HepG2 (cell line): ENCODE results near the gene TOMM20. TPM values are rescaled to one million over a fixed set of nuclear protein-coding genes. Genes with fewer than 3 reads are reported as not detected.
A peak's percentile ranks its signal among the peaks of the same experiment; 100 is the strongest.

Source experiments
- GZF1 ChIP-seq: sonication (generic); formaldehyde crosslinking; IDR thresholded peaks from 2 replicates; pipeline ENCODE4 v1.5.1; 2020; ENCODE audit warnings: mild to moderate bottlenecking, missing genetic modification reagents
- HDAC1 ChIP-seq: sonication (generic); formaldehyde crosslinking; IDR thresholded peaks from 2 replicates; pipeline ENCODE4 v1.5.1; 2020; ENCODE audit warnings: mild to moderate bottlenecking, missing genetic modification reagents
- HIC2 ChIP-seq: sonication (generic); formaldehyde crosslinking; IDR thresholded peaks from 2 replicates; pipeline ENCODE4 v1.9.0; 2022; ENCODE audit warnings: low read depth, missing genetic modification reagents
- HMGXB4 ChIP-seq, 2 experiments: sonication (generic) in 1 of 2; formaldehyde crosslinking in 1 of 2; IDR thresholded peaks; 2 replicates each; pipeline versions ENCODE4 v1.4.0 to v1.6.1; 2018 to 2020; ENCODE audit warnings: missing genetic modification reagents in 2 of 2, borderline replicate concordance in 1 of 2, low read depth in 1 of 2, mild to moderate bottlenecking in 1 of 2, missing biosample characterization in 1 of 2
- ISL2 ChIP-seq: sonication (generic); formaldehyde crosslinking; IDR thresholded peaks from 2 replicates; pipeline ENCODE4 v1.5.0; 2020; ENCODE audit warnings: missing genetic modification reagents
- PITX1 ChIP-seq: sonication (generic); formaldehyde crosslinking; IDR thresholded peaks from 2 replicates; pipeline ENCODE4 v1.5.1; 2020; ENCODE audit warnings: mild to moderate bottlenecking, missing genetic modification reagents
- POLR2G ChIP-seq: fragments of 200-400 bp; formaldehyde crosslinking; IDR thresholded peaks from 2 replicates; pipeline ENCODE4 v1.6.1; 2018; ENCODE audit warnings: mild to moderate bottlenecking, low read depth, low read length, moderate library complexity
- RARA ChIP-seq: IDR thresholded peaks from 2 replicates; pipeline ENCODE4 v1.6.1; 2016; ENCODE audit warnings: missing genetic modification reagents, missing compliant biosample characterization
- SALL1 ChIP-seq: sonication (generic); formaldehyde crosslinking; IDR thresholded peaks from 2 replicates; pipeline ENCODE4 v1.8.0; 2022; ENCODE audit warnings: mild to moderate bottlenecking, missing genetic modification reagents
- SOX13 ChIP-seq, 3 experiments: fragments of 450-650 bp in 1 of 3; sonication (generic) in 1 of 3; formaldehyde crosslinking in 1 of 3; IDR thresholded peaks in 2 of 3; conservative IDR thresholded peaks in 1 of 3; 2 replicates each; pipeline versions ENCODE4 v1.5.0 to v1.6.1; 2016 to 2020; ENCODE audit warnings: antibody characterized with exemption in 1 of 3, mild to moderate bottlenecking in 1 of 3, missing compliant biosample characterization in 1 of 3, missing genetic modification reagents in 1 of 3, moderate library complexity in 1 of 3
- SRY ChIP-seq: sonication (generic); formaldehyde crosslinking; IDR thresholded peaks from 2 replicates; pipeline ENCODE4 v1.8.0; 2022; ENCODE audit warnings: mild to moderate bottlenecking, missing genetic modification reagents
- TBX2 ChIP-seq: sonication (generic); formaldehyde crosslinking; IDR thresholded peaks from 2 replicates; pipeline ENCODE4 v1.5.0; 2020; ENCODE audit warnings: missing genetic modification reagents, mild to moderate bottlenecking, borderline replicate concordance
- TBX3 ChIP-seq: fragments of 450-650 bp; IDR thresholded peaks from 2 replicates; pipeline ENCODE4 v1.6.1; 2017; ENCODE audit warnings: antibody characterized with exemption, mild to moderate bottlenecking, inconsistent platforms, borderline replicate concordance
- THAP11 ChIP-seq: IDR thresholded peaks from 2 replicates; pipeline ENCODE4 v1.6.1; 2016; ENCODE audit warnings: missing biosample characterization, missing genetic modification reagents
- ZBTB14 ChIP-seq: sonication (generic); formaldehyde crosslinking; IDR thresholded peaks from 2 replicates; pipeline ENCODE4 v1.4.0; 2020; ENCODE audit warnings: missing genetic modification reagents
- ZBTB33 ChIP-seq: sonication (generic); formaldehyde crosslinking; IDR thresholded peaks from 2 replicates; pipeline ENCODE4 v1.4.0; 2020; ENCODE audit warnings: missing genetic modification reagents
- ZBTB7B ChIP-seq: sonication (generic); formaldehyde crosslinking; IDR thresholded peaks from 2 replicates; pipeline ENCODE4 v1.4.0; 2020; ENCODE audit warnings: missing genetic modification reagents
- ZNF12 ChIP-seq: sonication (generic); formaldehyde crosslinking; IDR thresholded peaks from 2 replicates; pipeline ENCODE4 v1.5.0; 2020; ENCODE audit warnings: missing genetic modification reagents
- ZNF501 ChIP-seq: sonication (generic); formaldehyde crosslinking; IDR thresholded peaks from 2 replicates; pipeline ENCODE4 v1.5.1; 2020; ENCODE audit warnings: mild to moderate bottlenecking, moderate library complexity, missing genetic modification reagents
- ZNF543 ChIP-seq: sonication (generic); formaldehyde crosslinking; IDR thresholded peaks from 2 replicates; pipeline ENCODE4 v1.4.0; 2020; ENCODE audit warnings: mild to moderate bottlenecking, missing genetic modification reagents
- ZNF792 ChIP-seq: IDR thresholded peaks from 2 replicates; pipeline ENCODE4 v1.6.1; 2016
- polyA plus RNA-seq, 8 experiments: library from polyadenylated mRNA; depleted of rRNA in 3 of 8; stranded (reverse) in 7 of 8; unstranded in 1 of 8; fragments of >200 nt; fragmentation: Illumina TruSeq in 4 of 8; extraction: Trizol in 4 of 8; gene quantifications; 2 replicates each; pipeline versions ENCODE4 v1.2.1 to v1.2.3, GENCODE V29; 2011 to 2016; ENCODE audit warnings: low read depth in 4 of 8, missing spikeins in 1 of 8, mixed read lengths in 1 of 8; ENCODE audit not compliant: insufficient read depth in 1 of 8
- total RNA-seq, 5 experiments: library from RNA; depleted of rRNA; stranded (reverse); fragments of >200 nt; fragmentation: Illumina TruSeq; extraction: Trizol; gene quantifications; 2 replicates each; pipeline ENCODE4 v1.2.3, GENCODE V29; 2016; ENCODE audit warnings: low read depth in 1 of 5

The TOMM20 gene
- total and polyA plus RNA-seq, 2 of the 13 experiments (the other 11 are each of a cell fraction or from before 2014, with no cell fraction given): 153 to 376 TPM

- TF ChIP-seq ZNF12 (no peak), HIC2 (CRISPR knock-in tag) (0 out of 2 replicates have a peak, but pooled peaks have one; percentile 49), ZNF501 (0 out of 2 replicates have a peak, but pooled peaks have one; percentile 20), ZBTB14 (CRISPR knock-in tag) (no peak), SOX13 (IDR thresholded peaks at IDR 0.05) (no peak), SOX13 (CRISPR knock-in tag; conservative IDR thresholded peaks at IDR 0.05 in 1 of 2, IDR thresholded peaks at IDR 0.05 in 1 of 2) (peak in 1 of 2 experiments; percentile 19; a peak in 1 of 4 replicates), PITX1 (no peak), POLR2G (peak; percentile 34), HDAC1 (CRISPR knock-in tag) (peak; percentile 25; the same call in 1 of the 2 replicates), SRY (CRISPR knock-in tag) (0 out of 2 replicates have a peak, but pooled peaks have one; percentile 32), TBX3 (no peak), THAP11 (no peak), ZNF543 (CRISPR knock-in tag) (no peak), SALL1 (CRISPR knock-in tag) (peak; percentile 50; the same call in 1 of the 2 replicates), ZBTB7B (CRISPR knock-in tag) (0 out of 2 replicates have a peak, but pooled peaks have one; percentile 22), HMGXB4 (CRISPR knock-in tag; IDR thresholded peaks at IDR 0.05; ENCODE audit: borderline replicate concordance in 1 of 2, low read depth in 1 of 2) (0 out of 4 replicates have a peak, but pooled peaks of 1 of the 2 experiments have one; percentile 23), GZF1 (CRISPR knock-in tag) (no peak), ZNF792 (CRISPR knock-in tag) (0 out of 2 replicates have a peak, but pooled peaks have one; percentile 24), TBX2 (CRISPR knock-in tag) (peak; percentile 53; the same call in 1 of the 2 replicates), ZBTB33 (CRISPR knock-in tag) (peak; percentile 53; the same call in 1 of the 2 replicates), ISL2 (CRISPR knock-in tag) (0 out of 2 replicates have a peak, but pooled peaks have one; percentile 44), RARA (CRISPR knock-in tag) (peak; percentile 78)
Measured at GRCh38 chr1:235079443-235080296, 49.0 kb downstream of the TOMM20 start (continued).
